IMR-90 (cell line): Measurements from ENCODE around the gene ITSN1. TPM values are rescaled to one million over a fixed set of nuclear protein-coding genes. Genes with fewer than 3 reads are reported as not detected.

Experiments used
- ATAC-seq: fragments of 200-7000 bp; cut with Tn5 transposase; 2 replicates; pipeline ENCODE4 v1.9.1; 2020; ENCODE audit warnings: low read depth, mild to moderate bottlenecking, moderate library complexity
- BruUV-seq: library from RNA; stranded (reverse); fragments of 400-500 nt; replicated peaks from 2 replicates; lab custom pipeline; 2021; lab: Mats Ljungman, UMichigan
- CTCF ChIA-PET: fragments of 300-600 bp; formaldehyde crosslinking; extraction: SDS; loops from one replicate; lab custom pipeline; 2021; ENCODE audit warnings: antibody characterized with exemption; lab: Yijun Ruan, JAX
- POLR2A ChIA-PET: fragments of 300-600 bp; sonication (Branson Sonifier 250); formaldehyde crosslinking; loops from one replicate; lab custom pipeline; 2022; ENCODE audit warnings: antibody characterized with exemption; ENCODE audit not compliant: unreplicated experiment; lab: Charles Lee
- DNase-seq: peaks from one replicate; pipeline ENCODE4 v3.0.0; 2013
- H2AFZ ChIP-seq: replicated peaks from 2 replicates; pipeline ENCODE3; 2013; ENCODE audit warnings: low read length, mild to moderate bottlenecking; ENCODE audit not compliant: poor library complexity
- H2AK5ac ChIP-seq: 2 replicates; pipeline ENCODE4 v1.6.1; 2013; ENCODE audit warnings: low read depth, low read length, inconsistent platforms
- H2AK9ac ChIP-seq: replicated peaks from 2 replicates; pipeline ENCODE3; 2013; ENCODE audit warnings: mild to moderate bottlenecking, low read depth, low read length, moderate library complexity; ENCODE audit not compliant: poor library complexity
- H2BK120ac ChIP-seq: 2 replicates; pipeline ENCODE4 v1.6.1; 2013; ENCODE audit warnings: low read depth, low read length, inconsistent platforms
- H2BK15ac ChIP-seq: 3 replicates; pipeline ENCODE4 v1.6.1; 2013; ENCODE audit warnings: low read depth, low read length, inconsistent platforms
- H2BK20ac ChIP-seq: 2 replicates; pipeline ENCODE4 v1.6.1; 2013; ENCODE audit warnings: low read depth, mild to moderate bottlenecking, inconsistent platforms, low read length, moderate library complexity
- H2BK5ac ChIP-seq: 2 replicates; pipeline ENCODE4 v1.6.1; 2013; ENCODE audit warnings: mild to moderate bottlenecking, low read depth, low read length, inconsistent platforms; ENCODE audit not compliant: poor library complexity, severe bottlenecking
- H3K14ac ChIP-seq: replicated peaks from 2 replicates; pipeline ENCODE4 v1.6.1; 2013; ENCODE audit warnings: low read depth, low read length, inconsistent platforms
- H3K18ac ChIP-seq: 2 replicates; pipeline ENCODE4 v1.6.1; 2013; ENCODE audit warnings: low read depth, low read length, control low read depth
- H3K23ac ChIP-seq: 2 replicates; pipeline ENCODE4 v1.6.1; 2013; ENCODE audit warnings: low read depth, low read length, inconsistent platforms
- H3K27ac ChIP-seq: 2 replicates; pipeline ENCODE4 v1.5.1; 2013; ENCODE audit warnings: mild to moderate bottlenecking, control low read depth, low read length; ENCODE audit not compliant: insufficient read depth
- H3K27me3 ChIP-seq: 2 replicates; pipeline ENCODE4 v1.6.1; 2013; ENCODE audit warnings: low read length; ENCODE audit not compliant: control insufficient read depth, insufficient read depth
- H3K36me3 ChIP-seq: 2 replicates; pipeline ENCODE4 v1.6.1; 2013; ENCODE audit warnings: low read length, mixed read lengths; ENCODE audit not compliant: control insufficient read depth, insufficient read depth
- H3K4ac ChIP-seq: 2 replicates; pipeline ENCODE4 v1.6.1; 2013; ENCODE audit warnings: low read depth, low read length, inconsistent platforms
- H3K4me1 ChIP-seq: 2 replicates; pipeline ENCODE4 v1.6.1; 2013; ENCODE audit warnings: low read length, mixed read lengths; ENCODE audit not compliant: control insufficient read depth, insufficient read depth
- H3K4me2 ChIP-seq: 2 replicates; pipeline ENCODE4 v1.6.1; 2013; ENCODE audit warnings: low read depth, mild to moderate bottlenecking, control low read depth, low read length, moderate library complexity
- H3K4me3 ChIP-seq: 2 replicates; pipeline ENCODE4 v1.5.1; 2013; ENCODE audit warnings: low read depth, mild to moderate bottlenecking, control low read depth, low read length, moderate library complexity; ENCODE audit not compliant: insufficient read depth
- H3K56ac ChIP-seq: 2 replicates; pipeline ENCODE4 v1.6.1; 2013; ENCODE audit warnings: low read length, inconsistent platforms; ENCODE audit not compliant: insufficient read depth; ENCODE audit errors: extremely low read depth
- H3K79me1 ChIP-seq, 2 experiments: 2 replicates each; pipeline ENCODE4 v1.6.1; 2013; ENCODE audit warnings: low read length in 2 of 2, inconsistent platforms in 1 of 2, low read depth in 1 of 2
- H3K9ac ChIP-seq: 2 replicates; pipeline ENCODE4 v1.6.1; 2013; ENCODE audit warnings: low read depth, low read length, control low read depth
- H3K9me1 ChIP-seq: 2 replicates; pipeline ENCODE4 v1.6.1; 2013; ENCODE audit warnings: low read length, inconsistent platforms; ENCODE audit not compliant: insufficient read depth
- H3K9me3 ChIP-seq: 2 replicates; pipeline ENCODE4 v1.6.1; 2013; ENCODE audit warnings: low read length; ENCODE audit not compliant: control insufficient read depth, insufficient read depth
- H4K20me1 ChIP-seq: 2 replicates; pipeline ENCODE4 v1.6.1; 2013; ENCODE audit warnings: low read length, inconsistent platforms; ENCODE audit not compliant: insufficient read depth
- H4K5ac ChIP-seq: 2 replicates; pipeline ENCODE4 v1.6.1; 2013; ENCODE audit warnings: mild to moderate bottlenecking, low read depth, low read length, control low read depth
- H4K8ac ChIP-seq, 2 experiments: 2 replicates each; pipeline ENCODE4 v1.6.1; 2013; ENCODE audit warnings: low read depth in 2 of 2, low read length in 2 of 2, control low read depth in 1 of 2, inconsistent platforms in 1 of 2
- H4K91ac ChIP-seq: 2 replicates; pipeline ENCODE4 v1.6.1; 2013; ENCODE audit warnings: low read depth, low read length, inconsistent platforms; ENCODE audit not compliant: insufficient read depth
- CEBPB ChIP-seq: IDR thresholded peaks from 2 replicates; pipeline ENCODE4 v1.6.1; 2012; ENCODE audit warnings: low read depth, low read length, improper control_type of control experiment
- CTCF ChIP-seq: conservative IDR thresholded peaks from 2 replicates; pipeline ENCODE4 v1.5.1; 2012; ENCODE audit warnings: mild to moderate bottlenecking, low read depth, low read length, improper control_type of control experiment
- ELK1 ChIP-seq: fragments of 150-350 bp; IDR thresholded peaks from 2 replicates; pipeline ENCODE4 v1.6.1; 2016; ENCODE audit warnings: low read depth, mild to moderate bottlenecking, low read length, moderate library complexity, borderline replicate concordance
- MAZ ChIP-seq: IDR thresholded peaks from 2 replicates; pipeline ENCODE4 v1.6.1; 2012; ENCODE audit warnings: low read depth, mild to moderate bottlenecking, low read length, improper control_type of control experiment, moderate library complexity, borderline replicate concordance
- MXI1 ChIP-seq: IDR thresholded peaks from 2 replicates; pipeline ENCODE4 v1.6.1; 2012; ENCODE audit warnings: low read depth, mild to moderate bottlenecking, low read length, moderate library complexity, borderline replicate concordance
- NFE2L2 ChIP-seq: fragments of 150-350 bp; IDR thresholded peaks from 2 replicates; pipeline ENCODE4 v1.6.1; 2016; ENCODE audit warnings: low read depth, mild to moderate bottlenecking, low read length
- POLR2A ChIP-seq: IDR thresholded peaks from 2 replicates; pipeline ENCODE4 v1.6.1; 2012; ENCODE audit warnings: mild to moderate bottlenecking, low read depth, low read length
- RAD21 ChIP-seq: IDR thresholded peaks from 2 replicates; pipeline ENCODE4 v1.6.1; 2012; ENCODE audit warnings: low read length, improper control_type of control experiment
- WGBS, 2 experiments: methylation state at CpG; one replicate each; pipeline versions ENCODE4 v1.1.5 to v1.1.7; 2013; ENCODE audit warnings: missing lambda C conversion rate in 2 of 2; ENCODE audit not compliant: insufficient read length in 1 of 2; ENCODE audit errors: extremely low coverage in 2 of 2; 5-methylcytosine and 5-hydroxymethylcytosine counted together
- dilution Hi-C: fragments of 300-500 bp; cut with HindIII; formaldehyde crosslinking; loops from one replicate; pipeline ENCODE4 v1.14.3; 2018; ENCODE audit warnings: low sequenced_read_pairs; ENCODE audit not compliant: unreplicated experiment
- in situ Hi-C: fragments of 300-500 bp; cut with MboI; formaldehyde crosslinking; loops from 3 replicates; pipeline ENCODE4 v1.14.3; 2019; ENCODE audit warnings: low sequenced_read_pairs, inconsistent platforms, mixed read lengths
- intact Hi-C: fragments of 100-400 bp; cut with micrococcal nuclease; formaldehyde crosslinking; loops from 2 replicates; pipeline ENCODE4 v1.10.0; 2022
- polyA plus RNA-seq, 3 experiments: library from polyadenylated mRNA; depleted of rRNA; stranded (reverse); fragments of >200 nt; gene quantifications; 2 replicates each; pipeline ENCODE4 v1.2.3, GENCODE V29; 2012; ENCODE audit warnings: low replicate concordance in 1 of 3
- total RNA-seq: library from RNA; depleted of rRNA; stranded (reverse); fragments of >200 nt; gene quantifications from 2 replicates; pipeline ENCODE4 v1.2.3, GENCODE V29; 2012

Gene ITSN1
- total and polyA plus RNA-seq, 2 of the 4 experiments (the other 2 are of a cell fraction), result 45.4 to 62.0 TPM

- Histone ChIP-seq H2BK120ac (no peak overlapping the region), H3K9ac (no peak overlapping the region), H3K27me3 (no peaks in the 10 kb centered on the region), H4K8ac (no peak overlapping the region), H3K4ac (no peak overlapping the region), H3K4me3 (no peak overlapping the region), H4K20me1 (no peaks in the 10 kb centered on the region), H4K5ac (no peak overlapping the region), H3K56ac (no peak overlapping the region), H3K18ac (no peak overlapping the region), H2AK5ac (no peak overlapping the region), H3K79me1 (peaks cover 0 to 12% of the 10 kb centered on the region in 2 experiments; a peak in 1 of 4 replicates), H3K27ac (no peak overlapping the region), H2BK15ac (no peak overlapping the region), H4K91ac (no peak overlapping the region), H3K23ac (no peak overlapping the region), H3K9me1 (peaks cover 4% of the 10 kb centered on the region; the same call in 1 of the 2 replicates), H3K36me3 (peaks cover 15% of the 10 kb centered on the region), H3K14ac (no peak overlapping the region), H3K4me1 (peaks cover 12% of the 10 kb centered on the region), H2AK9ac (no peak overlapping the region), H2BK5ac (no peak overlapping the region), H2AFZ (no peak overlapping the region), H3K4me2 (no peak overlapping the region), H3K9me3 (no peaks in the 10 kb centered on the region), H2BK20ac (no peak overlapping the region)
- CTCF ChIA-PET, result no interaction called here
- BruUV-seq, result no TSS peak
- intact Hi-C loops (no loop called here), dilution Hi-C loops (no loop called here), in situ Hi-C loops (no loop called here)
- WGBS, 2 experiments, result 100% methylated on average over 2 of the region's 11 CpGs; no CpG with 5 or more reads in 1 of the 2 experiments
- DNase-seq (no peak), ATAC-seq (no peak)
- TF ChIP-seq MAZ (no peak), POLR2A (no peak), CEBPB (no peak), CTCF (no peak), MXI1 (no peak), NFE2L2 (no peak), ELK1 (no peak), RAD21 (no peak)
- POLR2A ChIA-PET, result no interaction called here
Measured at GRCh38 chr21:33824156-33824941, 182.0 kb downstream of the ITSN1 start.
